ENCODE results near the gene CDSN.

- no peak for TF ChIP-seq CTCF (IDR thresholded peaks at IDR 0.05)
- TF ChIP-seq POLR2A (IDR thresholded peaks at IDR 0.05): no peak
These were observed 12.6 kb upstream of the CDSN start for GRCh38 chr6:31132806-31133205.
